ENCODE data around the gene MYOZ2. TPM values are rescaled to one million over a fixed set of nuclear protein-coding genes. Genes with fewer than 3 reads are reported as not detected.

MYOZ2 gene
- total RNA-seq, 4 donors from 2014 or later = not detected

GRCh38 chr4:119105605-119106004, 30.0 kb upstream of the MYOZ2 start:
- Histone ChIP-seq H3K36me3 (no peaks in the 10 kb centered on the region), H3K4me1 (no peaks in the 10 kb centered on the region), H3K4me3 (replicated peaks in 1 of 3) (no peak overlapping the region), H3K9me3 (no peaks in the 10 kb centered on the region), H3K27me3 (no peaks in the 10 kb centered on the region), H3K27ac (no peak overlapping the region)
- no peak for TF ChIP-seq CTCF (IDR thresholded peaks at IDR 0.05)
- TF ChIP-seq POLR2A (IDR thresholded peaks at IDR 0.05) = no peak
- DNase-seq = no peak
- 97 to 99% methylated on average over 1 of the region's 1 CpG for WGBS, 2 donors
- intact Hi-C loops (cut with DNase I) = no loop called here

DNA sequence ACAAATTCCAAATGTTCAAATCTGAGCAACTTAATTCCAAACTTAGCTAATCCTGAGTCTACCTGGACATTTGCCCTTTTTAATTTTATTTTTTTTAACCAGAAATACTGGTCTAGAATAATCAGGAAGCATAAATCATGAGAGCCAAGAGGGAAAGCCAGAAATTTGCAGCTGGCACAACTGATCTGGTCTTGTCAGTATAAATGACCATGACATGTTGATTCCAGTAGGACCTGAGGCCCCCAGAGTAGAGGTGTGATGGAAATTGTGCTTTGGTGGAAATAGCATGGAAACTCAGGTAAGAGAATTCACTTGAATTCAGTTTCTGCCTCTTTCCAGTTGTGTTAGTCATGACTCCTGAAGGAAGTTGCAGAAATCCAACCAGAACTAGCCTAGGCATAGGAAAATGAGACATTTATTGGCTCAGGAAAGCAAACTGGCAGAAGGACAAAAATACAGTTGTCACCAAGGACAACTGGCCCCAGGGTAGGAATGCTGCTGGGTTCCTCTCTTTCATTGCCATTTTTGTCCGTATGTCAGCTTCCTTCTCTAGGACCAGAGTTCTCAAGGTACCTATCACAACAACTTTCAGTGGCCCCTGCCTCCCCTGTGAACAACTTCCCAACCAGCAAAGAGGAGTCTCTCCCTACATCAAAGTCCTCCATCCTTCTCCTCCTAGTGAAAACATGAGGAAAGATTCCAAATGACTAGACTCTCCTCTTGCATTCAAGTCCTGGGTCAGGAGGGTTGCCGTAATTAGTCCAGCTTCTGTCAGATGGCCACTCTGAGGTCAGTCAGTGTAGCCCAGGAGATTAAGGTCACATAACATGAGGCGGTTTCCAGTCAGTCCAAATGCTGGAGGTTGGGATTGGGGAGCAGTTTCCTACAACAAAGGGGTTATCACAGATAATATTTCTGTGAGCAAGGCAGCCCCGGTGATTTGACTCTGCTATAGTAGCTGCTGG, 29.3 kb upstream of the MYOZ2 start:
- no peaks in the 10 kb centered on the region for H3K9me3 ChIP-seq
- DNase-seq = no peak
- TF ChIP-seq POLR2A (IDR thresholded peaks at IDR 0.05) = no peak
- no peak for TF ChIP-seq CTCF (IDR thresholded peaks at IDR 0.05)
- H3K27ac ChIP-seq = no peak overlapping the region
- 67% methylated on average over 4 of the region's 4 CpGs for WGBS, 2 donors
- no peaks in the 10 kb centered on the region for H3K4me1 ChIP-seq
- H3K36me3 ChIP-seq = no peaks in the 10 kb centered on the region
- intact Hi-C loops (cut with DNase I) = no loop called here
- no peak overlapping the region for H3K4me3 ChIP-seq (replicated peaks in 1 of 3)
- H3K27me3 ChIP-seq = no peaks in the 10 kb centered on the region

- no peak for TF ChIP-seq CTCF (IDR thresholded peaks at IDR 0.05)
- no peak for TF ChIP-seq POLR2A (IDR thresholded peaks at IDR 0.05)
- H3K4me3 ChIP-seq (replicated peaks in 1 of 3) = no peak overlapping the region
- intact Hi-C loops (cut with DNase I) = no loop called here
- H3K36me3 ChIP-seq = no peaks in the 10 kb centered on the region
- no peaks in the 10 kb centered on the region for H3K9me3 ChIP-seq
- H3K27me3 ChIP-seq = no peaks in the 10 kb centered on the region
- DNase-seq = no peak
- H3K27ac ChIP-seq = no peak overlapping the region
- H3K4me1 ChIP-seq = no peaks in the 10 kb centered on the region
- WGBS, 2 donors = 96 to 99% methylated on average over 2 of the region's 2 CpGs
These were observed 25.5 kb upstream of the MYOZ2 start for GRCh38 chr4:119110121-119110520.

GRCh38 chr4:119111296-119111695, 24.3 kb upstream of the MYOZ2 start:
- Histone ChIP-seq H3K4me3 (replicated peaks in 1 of 3) (no peak overlapping the region), H3K36me3 (no peaks in the 10 kb centered on the region), H3K4me1 (no peaks in the 10 kb centered on the region), H3K27me3 (no peaks in the 10 kb centered on the region), H3K9me3 (no peaks in the 10 kb centered on the region), H3K27ac (no peak overlapping the region)
- intact Hi-C loops (cut with DNase I) = no loop called here
- TF ChIP-seq CTCF (IDR thresholded peaks at IDR 0.05) (no peak), POLR2A (IDR thresholded peaks at IDR 0.05) (no peak)
- DNase-seq = no peak

- TF ChIP-seq POLR2A (IDR thresholded peaks at IDR 0.05) (no peak), CTCF (IDR thresholded peaks at IDR 0.05) (no peak)
- Histone ChIP-seq H3K36me3 (no peaks in the 10 kb centered on the region), H3K27me3 (no peaks in the 10 kb centered on the region), H3K9me3 (no peaks in the 10 kb centered on the region), H3K27ac (peak overlapping the region in 1 of 3 donors; percentile 28), H3K4me3 (replicated peaks in 1 of 3) (no peak overlapping the region), H3K4me1 (no peaks in the 10 kb centered on the region)
- intact Hi-C loops (cut with DNase I) = no loop called here
- no peak for DNase-seq
These were observed 22.5 kb upstream of the MYOZ2 start for GRCh38 chr4:119113033-119113655.
